Natural killer cell treated with Interleukin-12 subunit alpha and Interleukin-12 subunit beta and Interleukin-15 and Interleukin-18, amount 100 ng/mL, for 72 hours (primary cell): Measurements from ENCODE around the gene PFKFB2. TPM values are rescaled to one million over a fixed set of nuclear protein-coding genes. Genes with fewer than 3 reads are reported as not detected.

Experiments
- ATAC-seq, 2 donors: fragments of 150-1000 bp; cut with Tn5 transposase in 1 of 2; sonication (Bioruptor Pico), chemical (Tn5 transposase) in 1 of 2; 2 replicates each; pipeline ENCODE4 v1.10.0; 2021
- DNase-seq: peaks from one replicate; pipeline ENCODE4 v3.0.0; 2022; ENCODE audit warnings: low spot score
- H3K27ac Mint-ChIP-seq, 2 donors: 1 replicate in 1 of 2; 2 replicates in 1 of 2; pipeline ENCODE4 v1.8.0; 2022; ENCODE audit warnings: mixed read lengths in 2 of 2, mild to moderate bottlenecking in 1 of 2, moderate library complexity in 1 of 2
- H3K27me3 Mint-ChIP-seq, 2 donors: 1 replicate in 1 of 2; 2 replicates in 1 of 2; pipeline ENCODE4 v1.8.0; 2022; ENCODE audit warnings: mixed read lengths in 2 of 2
- H3K36me3 Mint-ChIP-seq: one replicate; pipeline ENCODE4 v1.8.0; 2022; ENCODE audit warnings: mixed read lengths
- H3K4me1 Mint-ChIP-seq, 2 donors: 1 replicate in 1 of 2; 2 replicates in 1 of 2; pipeline ENCODE4 v1.8.0; 2022; ENCODE audit warnings: low read depth in 2 of 2, mixed read lengths in 2 of 2, mild to moderate bottlenecking in 1 of 2
- H3K4me3 Mint-ChIP-seq: one replicate; pipeline ENCODE4 v1.8.0; 2022; ENCODE audit warnings: mixed read lengths
- H3K9me3 Mint-ChIP-seq: 2 replicates; pipeline ENCODE4 v1.8.0; 2022; ENCODE audit warnings: mixed read lengths
- total RNA-seq, 2 donors: library from RNA; stranded (reverse); gene quantifications; one replicate each; pipeline ENCODE4 v1.2.3, GENCODE V29; 2022

The PFKFB2 gene
- total RNA-seq = 1 to 10 TPM; 1.3 to 2.7 TPM

GRCh38 chr1:207052911-207053769, at the start of gene PFKFB2:
Gene PFKFB2 (plus strand): TSS chr1:207053275. CDS start chr1:207054718, 1,443 bp downstream.
- H3K4me1 Mint-ChIP-seq = peaks cover 29 to 33% of the 10 kb centered on the region in 2 donors
- no peaks in the 10 kb centered on the region for H3K9me3 Mint-ChIP-seq
- peaks cover 5% of the 10 kb centered on the region for H3K36me3 Mint-ChIP-seq
- ATAC-seq = peak; percentile 90 to 93
- H3K4me3 Mint-ChIP-seq = peak within 1 kb of the TSS; percentile 100
- no peaks in the 10 kb centered on the region for H3K27me3 Mint-ChIP-seq
- peak; percentile 94 for DNase-seq
- peak within 1 kb of the TSS; percentile 68 to 92 for H3K27ac Mint-ChIP-seq

- ATAC-seq = peak in 1 of 2 donors; percentile 50
Observed at GRCh38 chr1:207004931-207005830, 47.9 kb upstream of the PFKFB2 start.

GRCh38 chr1:207006083-207006482, 47.0 kb upstream of the PFKFB2 start:
- H3K27ac Mint-ChIP-seq = no peak overlapping the region
- peaks cover 14 to 18% of the 10 kb centered on the region in 2 donors for H3K27me3 Mint-ChIP-seq
- peaks cover 0 to 5% of the 10 kb centered on the region in 2 donors for H3K4me1 Mint-ChIP-seq
- no peak overlapping the region for H3K4me3 Mint-ChIP-seq
- H3K9me3 Mint-ChIP-seq = no peaks in the 10 kb centered on the region
- no peak for DNase-seq
- H3K36me3 Mint-ChIP-seq = no peaks in the 10 kb centered on the region
- no peak for ATAC-seq

More at GRCh38 chr1:207004931-207005830, 47.9 kb upstream of the PFKFB2 start:
- Mint-ChIP-seq H3K4me3 (no peak overlapping the region), H3K27me3 (peaks cover 13 to 16% of the 10 kb centered on the region in 2 donors), H3K4me1 (peaks cover 0 to 5% of the 10 kb centered on the region in 2 donors), H3K36me3 (no peaks in the 10 kb centered on the region), H3K27ac (no peak overlapping the region), H3K9me3 (no peaks in the 10 kb centered on the region)
- DNase-seq = no peak

GRCh38 chr1:207006914-207007313, 46.2 kb upstream of the PFKFB2 start:
- H3K4me1 Mint-ChIP-seq = peaks cover 0 to 5% of the 10 kb centered on the region in 2 donors
- H3K27ac Mint-ChIP-seq = no peak overlapping the region
- no peak for ATAC-seq
- H3K27me3 Mint-ChIP-seq = peaks cover 19 to 27% of the 10 kb centered on the region in 2 donors
- H3K36me3 Mint-ChIP-seq = no peaks in the 10 kb centered on the region
- H3K9me3 Mint-ChIP-seq = no peaks in the 10 kb centered on the region
- no peak overlapping the region for H3K4me3 Mint-ChIP-seq
- DNase-seq = no peak

- peaks cover 0 to 5% of the 10 kb centered on the region in 2 donors for H3K4me1 Mint-ChIP-seq
- no peaks in the 10 kb centered on the region for H3K9me3 Mint-ChIP-seq
- no peaks in the 10 kb centered on the region for H3K36me3 Mint-ChIP-seq
- DNase-seq (no peak), ATAC-seq (no peak)
- peaks cover 25 to 32% of the 10 kb centered on the region in 2 donors for H3K27me3 Mint-ChIP-seq
- H3K4me3 Mint-ChIP-seq = no peak overlapping the region
- H3K27ac Mint-ChIP-seq = no peak overlapping the region
Observed at GRCh38 chr1:207007352-207008033, 45.6 kb upstream of the PFKFB2 start.

GRCh38 chr1:207009182-207009850, 43.8 kb upstream of the PFKFB2 start:
- Mint-ChIP-seq H3K36me3 (no peaks in the 10 kb centered on the region), H3K27me3 (peaks cover 33 to 49% of the 10 kb centered on the region in 2 donors), H3K4me3 (no peak overlapping the region), H3K9me3 (no peaks in the 10 kb centered on the region), H3K27ac (no peak overlapping the region), H3K4me1 (peaks cover 0 to 5% of the 10 kb centered on the region in 2 donors)
- ATAC-seq = no peak
- no peak for DNase-seq

GRCh38 chr1:207009945-207010344, 43.1 kb upstream of the PFKFB2 start:
- DNase-seq (no peak), ATAC-seq (no peak)
- Mint-ChIP-seq H3K27me3 (peaks cover 36 to 51% of the 10 kb centered on the region in 2 donors), H3K36me3 (no peaks in the 10 kb centered on the region), H3K4me1 (peaks cover 0 to 2% of the 10 kb centered on the region in 2 donors), H3K4me3 (no peak overlapping the region), H3K9me3 (no peaks in the 10 kb centered on the region), H3K27ac (no peak overlapping the region)

GRCh38 chr1:207010726-207011125, 42.3 kb upstream of the PFKFB2 start:
- ATAC-seq (no peak), DNase-seq (no peak)
- Mint-ChIP-seq H3K4me3 (no peak overlapping the region), H3K27me3 (peaks cover 37 to 50% of the 10 kb centered on the region in 2 donors), H3K4me1 (no peaks in the 10 kb centered on the region), H3K36me3 (no peaks in the 10 kb centered on the region), H3K9me3 (no peaks in the 10 kb centered on the region), H3K27ac (no peak overlapping the region)

GRCh38 chr1:207013321-207014085, 39.6 kb upstream of the PFKFB2 start:
- no peaks in the 10 kb centered on the region for H3K9me3 Mint-ChIP-seq

GRCh38 chr1:207014728-207015127, 38.3 kb upstream of the PFKFB2 start:
- Mint-ChIP-seq H3K27me3 (peaks cover 44 to 59% of the 10 kb centered on the region in 2 donors), H3K4me1 (no peaks in the 10 kb centered on the region), H3K27ac (no peak overlapping the region), H3K4me3 (no peak overlapping the region), H3K9me3 (no peaks in the 10 kb centered on the region), H3K36me3 (no peaks in the 10 kb centered on the region)
- DNase-seq (no peak), ATAC-seq (no peak)

More at GRCh38 chr1:207013321-207014085, 39.6 kb upstream of the PFKFB2 start:
- DNase-seq (no peak), ATAC-seq (no peak)
- no peak overlapping the region for H3K27ac Mint-ChIP-seq
- H3K4me1 Mint-ChIP-seq = no peaks in the 10 kb centered on the region
- no peak overlapping the region for H3K4me3 Mint-ChIP-seq
- H3K36me3 Mint-ChIP-seq = no peaks in the 10 kb centered on the region
- peaks cover 37 to 59% of the 10 kb centered on the region in 2 donors for H3K27me3 Mint-ChIP-seq

- Mint-ChIP-seq H3K4me1 (no peaks in the 10 kb centered on the region), H3K27me3 (peaks cover 43 to 61% of the 10 kb centered on the region in 2 donors), H3K9me3 (no peaks in the 10 kb centered on the region), H3K27ac (no peak overlapping the region), H3K4me3 (no peak overlapping the region), H3K36me3 (no peaks in the 10 kb centered on the region)
- no peak for DNase-seq
- peak; percentile 11 to 18 for ATAC-seq
Observed at GRCh38 chr1:207015791-207016190, 37.3 kb upstream of the PFKFB2 start.
